ENCODE results near the gene GPC3. TPM values are rescaled to one million over a fixed set of nuclear protein-coding genes. Genes with fewer than 3 reads are reported as not detected.

Gene GPC3
- total RNA-seq, 4 donors from 2014 or later, result 0.82 to 4.9 (median 1.8) TPM

DNA sequence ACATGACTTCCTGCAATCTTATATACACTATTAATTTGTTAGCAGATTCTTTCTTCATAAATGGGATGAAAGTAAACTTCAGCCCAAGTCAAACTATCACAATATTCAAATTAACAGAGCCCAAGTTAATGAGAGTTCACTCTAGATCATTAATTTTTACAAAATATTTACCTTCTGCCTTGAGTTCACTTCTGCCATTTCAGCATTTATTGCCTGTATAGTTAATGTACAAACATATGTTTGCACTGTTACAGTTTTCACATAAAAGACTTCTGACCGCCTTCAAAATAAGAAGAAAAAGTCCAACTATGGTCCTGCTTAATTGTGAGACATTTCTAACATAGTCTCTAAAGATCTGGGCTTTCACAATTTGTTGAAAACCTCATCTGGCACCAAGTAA, 46.9 kb downstream of the GPC3 start:
- intact Hi-C loops (cut with DNase I; ENCODE audit: low total_unique reads) (no loop called here), in situ Hi-C loops (cut with MboI; ENCODE audit: low pct_ligation_motif_present in 1 of 4, low pct_unique_long_range_greater_than_20kb in 1 of 4, low sequenced_read_pairs in 3 of 4) (no loop called here)
- TF ChIP-seq EP300 (IDR thresholded peaks at IDR 0.05; ENCODE audit: low read depth), result no peak
- TF ChIP-seq POLR2A (IDR thresholded peaks at IDR 0.05), result no peak
- no peak for TF ChIP-seq POLR2AphosphoS5 (IDR thresholded peaks at IDR 0.05)
- TF ChIP-seq, protein P1, sequence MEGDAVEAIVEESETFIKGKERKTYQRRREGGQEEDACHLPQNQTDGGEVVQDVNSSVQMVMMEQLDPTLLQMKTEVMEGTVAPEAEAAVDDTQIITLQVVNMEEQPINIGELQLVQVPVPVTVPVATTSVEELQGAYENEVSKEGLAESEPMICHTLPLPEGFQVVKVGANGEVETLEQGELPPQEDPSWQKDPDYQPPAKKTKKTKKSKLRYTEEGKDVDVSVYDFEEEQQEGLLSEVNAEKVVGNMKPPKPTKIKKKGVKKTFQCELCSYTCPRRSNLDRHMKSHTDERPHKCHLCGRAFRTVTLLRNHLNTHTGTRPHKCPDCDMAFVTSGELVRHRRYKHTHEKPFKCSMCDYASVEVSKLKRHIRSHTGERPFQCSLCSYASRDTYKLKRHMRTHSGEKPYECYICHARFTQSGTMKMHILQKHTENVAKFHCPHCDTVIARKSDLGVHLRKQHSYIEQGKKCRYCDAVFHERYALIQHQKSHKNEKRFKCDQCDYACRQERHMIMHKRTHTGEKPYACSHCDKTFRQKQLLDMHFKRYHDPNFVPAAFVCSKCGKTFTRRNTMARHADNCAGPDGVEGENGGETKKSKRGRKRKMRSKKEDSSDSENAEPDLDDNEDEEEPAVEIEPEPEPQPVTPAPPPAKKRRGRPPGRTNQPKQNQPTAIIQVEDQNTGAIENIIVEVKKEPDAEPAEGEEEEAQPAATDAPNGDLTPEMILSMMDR (IDR thresholded peaks at IDR 0.05), result no peak
- H3K27ac ChIP-seq, result no peak overlapping the region
- 28 to 50% methylated on average over 1 of the region's 1 CpG for WGBS, 2 donors (ENCODE audit: low coverage in 1 of 2)
- H3K4me3 ChIP-seq, result no peak overlapping the region
- no peaks in the 10 kb centered on the region for H3K27me3 ChIP-seq
- H3K9me3 ChIP-seq, result no peaks in the 10 kb centered on the region
- no peaks in the 10 kb centered on the region for H3K36me3 ChIP-seq
- no peak for DNase-seq
- H3K4me1 ChIP-seq, result no peaks in the 10 kb centered on the region

DNA sequence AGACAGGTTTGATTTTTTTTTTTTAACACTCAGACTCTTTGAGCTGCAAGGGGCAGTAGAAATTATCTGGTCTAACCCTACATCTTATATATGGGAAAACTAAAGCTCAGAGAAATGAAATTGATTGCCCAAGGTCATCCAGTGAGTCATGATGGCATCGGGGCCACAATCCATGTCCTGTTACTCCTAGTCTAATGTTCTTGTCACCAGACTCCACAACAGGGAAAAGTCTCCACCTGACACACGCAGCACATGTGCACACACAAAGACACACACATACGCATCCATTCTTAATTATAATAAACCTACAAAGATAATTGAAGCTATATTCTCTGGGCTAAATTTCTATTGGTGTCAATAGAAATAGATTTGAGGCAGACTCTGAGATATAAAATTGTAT, 48.4 kb downstream of the GPC3 start:
- TF ChIP-seq POLR2A (IDR thresholded peaks at IDR 0.05), result no peak
- TF ChIP-seq POLR2AphosphoS5 (IDR thresholded peaks at IDR 0.05), result no peak
- TF ChIP-seq EP300 (IDR thresholded peaks at IDR 0.05; ENCODE audit: low read depth), result no peak
- TF ChIP-seq, protein P1 (IDR thresholded peaks at IDR 0.05), result no peak
- H3K27me3 ChIP-seq, result no peaks in the 10 kb centered on the region
- H3K9me3 ChIP-seq, result no peaks in the 10 kb centered on the region
- H3K27ac ChIP-seq, result no peak overlapping the region
- H3K36me3 ChIP-seq, result no peaks in the 10 kb centered on the region
- H3K4me3 ChIP-seq, result no peak overlapping the region
- in situ Hi-C loops (cut with MboI; ENCODE audit: low pct_ligation_motif_present in 1 of 4, low pct_unique_long_range_greater_than_20kb in 1 of 4, low sequenced_read_pairs in 3 of 4), result no loop called here
- no peaks in the 10 kb centered on the region for H3K4me1 ChIP-seq
- intact Hi-C loops (cut with DNase I; ENCODE audit: low total_unique reads), result no loop called here
- 85 to 100% methylated on average over 2 to 3 of the region's 3 CpGs for WGBS, 2 donors (ENCODE audit: low coverage in 1 of 2)
- no peak for DNase-seq

GRCh38 chrX:133935076-133935475, 50.3 kb downstream of the GPC3 start:
- Histone ChIP-seq H3K27ac (no peak overlapping the region), H3K9me3 (no peaks in the 10 kb centered on the region), H3K4me3 (no peak overlapping the region), H3K27me3 (no peaks in the 10 kb centered on the region), H3K36me3 (no peaks in the 10 kb centered on the region), H3K4me1 (no peaks in the 10 kb centered on the region)
- in situ Hi-C loops (cut with MboI; ENCODE audit: low pct_ligation_motif_present in 1 of 4, low pct_unique_long_range_greater_than_20kb in 1 of 4, low sequenced_read_pairs in 3 of 4) (no loop called here), intact Hi-C loops (cut with DNase I; ENCODE audit: low total_unique reads) (no loop called here)
- TF ChIP-seq EP300 (IDR thresholded peaks at IDR 0.05; ENCODE audit: low read depth), result no peak
- TF ChIP-seq, protein P1 (IDR thresholded peaks at IDR 0.05), result no peak
- no peak for TF ChIP-seq POLR2A (IDR thresholded peaks at IDR 0.05)
- TF ChIP-seq POLR2AphosphoS5 (IDR thresholded peaks at IDR 0.05), result no peak
- no peak for DNase-seq
- 69 to 74% methylated on average over 2 to 4 of the region's 4 CpGs for WGBS, 2 donors (ENCODE audit: low coverage in 1 of 2)

DNA sequence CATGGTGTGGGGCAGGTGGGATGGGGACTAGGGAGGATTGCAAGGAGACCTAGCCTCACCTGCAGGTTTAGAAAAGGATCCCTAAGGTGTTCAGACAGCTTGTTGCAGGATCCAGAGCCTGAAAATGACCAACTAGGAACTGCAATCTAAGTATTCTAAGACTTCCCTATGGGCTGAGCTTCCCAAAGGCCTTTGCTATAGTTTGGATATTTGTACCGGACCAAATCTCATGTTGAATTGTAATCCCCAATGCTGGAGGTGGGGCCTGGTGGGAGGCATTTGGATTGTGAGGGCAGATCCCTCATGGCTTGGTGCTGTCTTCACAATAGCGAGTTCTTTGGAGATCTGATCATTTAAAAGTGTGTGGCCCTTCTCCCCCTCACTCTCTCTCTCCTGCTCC, 52.1 kb downstream of the GPC3 start:
- 81% methylated on average over 2 of the region's 2 CpGs; no CpG with 5 or more reads in 1 of the 2 donors for WGBS, 2 donors (ENCODE audit: low coverage in 1 of 2)
- TF ChIP-seq, protein P1 (IDR thresholded peaks at IDR 0.05), result no peak
- TF ChIP-seq EP300 (IDR thresholded peaks at IDR 0.05; ENCODE audit: low read depth), result no peak
- no peak for TF ChIP-seq POLR2AphosphoS5 (IDR thresholded peaks at IDR 0.05)
- no peak for TF ChIP-seq POLR2A (IDR thresholded peaks at IDR 0.05)
- H3K36me3 ChIP-seq, result no peaks in the 10 kb centered on the region
- H3K4me1 ChIP-seq, result no peaks in the 10 kb centered on the region
- H3K27ac ChIP-seq, result no peak overlapping the region
- in situ Hi-C loops (cut with MboI; ENCODE audit: low pct_ligation_motif_present in 1 of 4, low pct_unique_long_range_greater_than_20kb in 1 of 4, low sequenced_read_pairs in 3 of 4) (no loop called here), intact Hi-C loops (cut with DNase I; ENCODE audit: low total_unique reads) (no loop called here)
- no peaks in the 10 kb centered on the region for H3K9me3 ChIP-seq
- DNase-seq, result no peak
- no peak overlapping the region for H3K4me3 ChIP-seq
- no peaks in the 10 kb centered on the region for H3K27me3 ChIP-seq
